Stomach (tissue), 9 donors: ENCODE measurements around the gene STAU1. TPM values are rescaled to one million over a fixed set of nuclear protein-coding genes. Genes with fewer than 3 reads are reported as not detected.
"Not testable (repeated sequence)": the region's sequence is repeated elsewhere in the genome, so short reads cannot be mapped to it uniquely, and the experiment has no call there.

Experiments
- DNase-seq, 2 donors: peaks; one replicate each; pipeline versions ENCODE4 v3.0.0 to v3.0.0-alpha.2; 2013 to 2019
- H3K27ac ChIP-seq, 5 donors: fragments of 200-600 bp in 4 of 5; sonication (generic) in 4 of 5; one replicate each; pipeline ENCODE4 v1.5.1; 2013 to 2019; ENCODE audit warnings: mild to moderate bottlenecking in 1 of 5, moderate library complexity in 1 of 5
- H3K27me3 ChIP-seq, 3 donors: fragments of 200-600 bp; sonication (generic); one replicate each; pipeline ENCODE4 v1.5.1; 2017 to 2019; ENCODE audit warnings: mixed run types in 1 of 3
- H3K36me3 ChIP-seq, 4 donors: fragments of 200-600 bp; sonication (generic); 1 replicate in 3 of 4; 2 replicates in 1 of 4; pipeline ENCODE4 v1.5.1; 2016 to 2019
- H3K4me1 ChIP-seq, 4 donors: fragments of 200-600 bp; sonication (generic); one replicate each; pipeline ENCODE4 v1.5.1; 2016 to 2019
- H3K4me3 ChIP-seq, 4 donors: fragments of 200-600 bp; sonication (generic) in 3 of 4; one replicate each; pipeline ENCODE4 v1.5.1; 2016 to 2019; ENCODE audit warnings: mild to moderate bottlenecking in 1 of 4
- H3K9me3 ChIP-seq, 4 donors: fragments of 200-600 bp; sonication (generic); one replicate each; pipeline ENCODE4 v1.5.1; 2016 to 2019
- CTCF ChIP-seq, 7 experiments: fragments of 450-650 bp in 4 of 7; fragments of 200-600 bp in 3 of 7; sonication (generic) in 3 of 7; IDR thresholded peaks; one replicate each; pipeline ENCODE4 v1.5.1; 2016 to 2019; ENCODE audit warnings: antibody characterized with exemption in 7 of 7, control low read depth in 2 of 7, mild to moderate bottlenecking in 1 of 7
- EP300 ChIP-seq: sonication (generic); formaldehyde crosslinking; IDR thresholded peaks from one replicate; pipeline ENCODE4 v1.6.1; 2017; ENCODE audit warnings: antibody characterized with exemption
- POLR2A ChIP-seq, 4 donors: fragments of 450-650 bp; IDR thresholded peaks; one replicate each; pipeline ENCODE4 v1.6.1; 2016; ENCODE audit warnings: antibody characterized with exemption in 4 of 4, control low read depth in 2 of 4, mild to moderate bottlenecking in 1 of 4, moderate library complexity in 1 of 4
- POLR2AphosphoS5 ChIP-seq, 3 donors: sonication (generic); formaldehyde crosslinking; IDR thresholded peaks; one replicate each; pipeline ENCODE4 v1.6.1; 2016; ENCODE audit warnings: antibody characterized with exemption in 3 of 3
- WGBS, 5 donors: extraction: QIAGEN DNeasy Blood & Tissue Kit in 3 of 5; methylation state at CpG; one replicate each; pipeline versions ENCODE4 v1.1.5 to v1.1.7; 2013 to 2018; 5-methylcytosine and 5-hydroxymethylcytosine counted together
- intact Hi-C: fragments of 100-400 bp; cut with DNase I; formaldehyde crosslinking; loops from one replicate; pipeline ENCODE4 v1.15.1; 2023; ENCODE audit warnings: low total_unique reads
- polyA plus RNA-seq, 3 donors: library from polyadenylated mRNA; stranded (reverse); fragments of 200-250 nt; gene quantifications; one replicate each; pipeline ENCODE4 v1.2.3, GENCODE V29; 2013
- total RNA-seq, 5 donors: library from RNA; depleted of rRNA; stranded (reverse); fragments of >200 nt; gene quantifications; one replicate each; pipeline versions ENCODE4 v1.1.0 to v1.2.3, GENCODE V29; 2014 to 2016
- donor health status: healthy with polysubstance abuse.
- donor health status: Bipolar disorder and iron deficiency.
- donor health status: healthy.

STAU1 gene
- total and polyA plus RNA-seq, 8 donors = 33.0 to 129 (median 56.5) TPM

GRCh38 chr20:49106328-49106727 is 81.8 kb downstream of the STAU1 start:
- DNase-seq = no peak
- no peaks in the 10 kb centered on the region for H3K9me3 ChIP-seq
- H3K36me3 ChIP-seq = peaks cover 13 to 76% (median 73%) of the 10 kb centered on the region in 4 donors
- no peaks in the 10 kb centered on the region for H3K27me3 ChIP-seq
- no peak for TF ChIP-seq POLR2AphosphoS5 (IDR thresholded peaks at IDR 0.05)
- TF ChIP-seq CTCF (IDR thresholded peaks at IDR 0.05) = no peak
- no peak for TF ChIP-seq EP300
- TF ChIP-seq POLR2A (IDR thresholded peaks at IDR 0.05) = no peak
- intact Hi-C loops = no loop called here
- no peak overlapping the region for H3K4me3 ChIP-seq
- 95 to 100% (median 97%) methylated on average over 6 of the region's 6 CpGs for WGBS, 5 donors
- no peak overlapping the region for H3K27ac ChIP-seq
- H3K4me1 ChIP-seq = peaks cover 0 to 1% (median under 1%) of the 10 kb centered on the region in 4 donors

DNA sequence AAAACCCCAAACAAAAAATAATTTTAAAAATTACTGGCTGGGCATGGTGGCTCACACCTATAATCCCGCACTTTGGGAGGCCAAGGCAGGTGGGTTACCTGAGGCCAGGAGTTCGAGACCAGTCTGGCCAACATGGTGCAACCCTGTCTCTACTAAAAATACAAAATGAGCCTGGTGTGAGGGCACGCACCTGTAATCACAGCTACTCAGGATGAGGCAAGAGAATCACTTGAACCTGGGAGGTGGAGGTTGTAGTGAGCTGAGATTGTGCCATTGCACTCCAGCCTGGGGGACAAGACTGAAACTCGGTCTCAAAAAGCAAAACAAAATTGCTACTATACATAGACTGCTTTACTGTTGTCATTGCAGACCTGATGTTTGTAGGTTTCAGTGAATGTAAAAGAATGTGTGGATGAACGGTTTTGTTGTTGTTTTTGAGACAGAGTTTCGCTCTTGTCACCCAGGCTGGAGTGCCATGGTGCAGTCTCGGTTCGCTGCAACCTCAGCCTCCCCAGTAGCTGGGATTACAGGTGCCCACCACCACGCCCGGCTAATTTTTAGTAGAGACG is 83.1 kb downstream of the STAU1 start:
- H3K27ac ChIP-seq, DNase-seq, H3K4me3 ChIP-seq, H3K27me3 ChIP-seq, H3K9me3 ChIP-seq, intact Hi-C loops, H3K4me1 ChIP-seq: not testable (repeated sequence)
- peaks cover 17 to 73% (median 68%) of the 10 kb centered on the region in 4 donors for H3K36me3 ChIP-seq
- 85 to 97% (median 93%) methylated on average over 10 to 11 of the region's 11 CpGs for WGBS, 5 donors

- Histone ChIP-seq H3K36me3 (peaks cover 21 to 72% (median 65%) of the 10 kb centered on the region in 4 donors), H3K27ac (no peak overlapping the region), H3K9me3 (no peaks in the 10 kb centered on the region), H3K4me1 (peaks cover 0 to 10% (median 4%) of the 10 kb centered on the region in 4 donors), H3K4me3 (no peak overlapping the region), H3K27me3 (no peaks in the 10 kb centered on the region)
- 63 to 90% (median 74%) methylated on average over 3 of the region's 3 CpGs for WGBS, 5 donors
- DNase-seq = no peak
- intact Hi-C loops = no loop called here
- TF ChIP-seq EP300 = no peak
- no peak for TF ChIP-seq CTCF (IDR thresholded peaks at IDR 0.05)
- no peak for TF ChIP-seq POLR2AphosphoS5 (IDR thresholded peaks at IDR 0.05)
- no peak for TF ChIP-seq POLR2A (IDR thresholded peaks at IDR 0.05)
These were observed 83.8 kb downstream of the STAU1 start for GRCh38 chr20:49104365-49104648.

- intact Hi-C loops = no loop called here
- no peak for DNase-seq
- H3K36me3 ChIP-seq = peaks cover 21 to 75% (median 67%) of the 10 kb centered on the region in 4 donors
- H3K27ac ChIP-seq = no peak overlapping the region
- WGBS, 5 donors = 88 to 94% (median 92%) methylated on average over 7 of the region's 7 CpGs
- H3K9me3 ChIP-seq = no peaks in the 10 kb centered on the region
- no peak for TF ChIP-seq POLR2A (IDR thresholded peaks at IDR 0.05)
- TF ChIP-seq CTCF (IDR thresholded peaks at IDR 0.05) = no peak
- TF ChIP-seq POLR2AphosphoS5 (IDR thresholded peaks at IDR 0.05) = no peak
- no peak for TF ChIP-seq EP300
- peaks cover 0 to 10% (median 4%) of the 10 kb centered on the region in 4 donors for H3K4me1 ChIP-seq
- H3K27me3 ChIP-seq = no peaks in the 10 kb centered on the region
- H3K4me3 ChIP-seq = no peak overlapping the region
These were observed 84.3 kb downstream of the STAU1 start for GRCh38 chr20:49103647-49104364.

DNA sequence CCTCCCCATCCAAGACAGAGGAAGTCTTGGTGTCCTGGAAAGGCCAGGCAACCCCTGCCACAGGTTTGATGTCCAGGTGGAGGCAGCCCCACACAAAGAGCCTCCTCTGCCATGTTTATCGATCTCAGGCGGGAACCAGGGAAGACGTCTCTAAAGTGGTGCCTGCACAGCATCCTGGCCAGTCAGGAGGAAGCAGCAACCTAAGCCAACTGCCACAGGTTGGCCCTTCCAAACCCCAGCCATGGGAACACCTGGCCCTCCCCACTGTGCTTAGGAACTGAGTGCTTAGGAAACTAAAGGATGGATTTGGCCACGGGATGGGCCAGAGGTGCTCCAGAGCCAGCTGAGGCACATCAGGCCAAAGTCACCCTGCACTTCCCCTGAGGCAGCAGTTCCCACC is 85.1 kb downstream of the STAU1 start:
- Histone ChIP-seq H3K36me3 (peaks cover 21 to 80% (median 73%) of the 10 kb centered on the region in 4 donors), H3K9me3 (no peaks in the 10 kb centered on the region), H3K27ac (no peak overlapping the region), H3K4me3 (no peak overlapping the region), H3K27me3 (no peaks in the 10 kb centered on the region), H3K4me1 (peaks cover 0 to 10% (median 4%) of the 10 kb centered on the region in 4 donors)
- TF ChIP-seq POLR2AphosphoS5 (IDR thresholded peaks at IDR 0.05) = no peak
- TF ChIP-seq EP300 = no peak
- TF ChIP-seq POLR2A (IDR thresholded peaks at IDR 0.05) = no peak
- no peak for TF ChIP-seq CTCF (IDR thresholded peaks at IDR 0.05)
- DNase-seq = no peak
- WGBS, 5 donors = 88 to 94% (median 92%) methylated on average over 3 to 4 of the region's 4 CpGs
- intact Hi-C loops = no loop called here
